ENCODE measurements around the gene ANKS6.

GRCh38 chr9:98815391-98815951 is 19.1 kb upstream of the ANKS6 start:
- TF ChIP-seq CTCF (conservative IDR thresholded peaks at IDR 0.05; ENCODE audit: low read depth in 2 of 2) (no peak), CREB1 (CRISPR knock-in tag; IDR thresholded peaks at IDR 0.05; ENCODE audit: low read depth) (no peak), REST (IDR thresholded peaks at IDR 0.05; ENCODE audit: unreplicated experiment) (no peak), EZH2 (IDR thresholded peaks at IDR 0.05; ENCODE audit: low read depth, unreplicated experiment) (no peak), JUNB (IDR thresholded peaks at IDR 0.05; ENCODE audit: unreplicated experiment) (no peak), ZNF462 (CRISPR knock-in tag; IDR thresholded peaks at IDR 0.05) (no peak), ETS1 (IDR thresholded peaks at IDR 0.05) (no peak), POLR2AphosphoS5 (IDR thresholded peaks at IDR 0.05; ENCODE audit: low read depth) (no peak), EZH2phosphoT487 (IDR thresholded peaks at IDR 0.05; ENCODE audit: unreplicated experiment) (no peak), ZNF114 (CRISPR knock-in tag; IDR thresholded peaks at IDR 0.05) (no peak)
